ENCODE results near the gene ZBTB7C. TPM values are rescaled to one million over a fixed set of nuclear protein-coding genes. Genes with fewer than 3 reads are reported as not detected.

ZBTB7C gene
- total and polyA plus RNA-seq, 2 of the 8 experiments (the other 6 are each of a cell fraction or from before 2014, with no cell fraction given): 0.15 to 0.45 TPM

- FAIRE-seq: no peak
- H3K56ac ChIP-seq (replicated peaks; ENCODE audit: insufficient read length, low read depth, low read length): no peak overlapping the region
- no peak for TF ChIP-seq HDAC6 (IDR thresholded peaks at IDR 0.05; ENCODE audit: low read depth, low read length)
- TF ChIP-seq MAFK (IDR thresholded peaks at IDR 0.05; ENCODE audit: low read depth, low read length): no peak
Observed at GRCh38 chr18:48061781-48062570, 347.2 kb downstream of the ZBTB7C start.

More at GRCh38 chr18:48061781-48062570, 347.2 kb downstream of the ZBTB7C start:
- no peak overlapping the region for H3K4me3 ChIP-seq (ENCODE audit: extremely low read depth in 1 of 4, insufficient read depth in 2 of 4, low read depth in 3 of 4, low read length in 4 of 4)
- H2BK20ac ChIP-seq (ENCODE audit: low read length): no peak overlapping the region
- no peak overlapping the region for H3K23ac ChIP-seq (ENCODE audit: insufficient read length)
- no peak overlapping the region for H3K4me2 ChIP-seq (ENCODE audit: insufficient read depth in 1 of 2, low read depth in 2 of 2, low read length in 2 of 2)
- no peaks in the 10 kb centered on the region for H4K20me1 ChIP-seq (replicated peaks in 1 of 2; ENCODE audit: control insufficient read depth in 1 of 2, insufficient read depth in 2 of 2, low read length in 2 of 2)
- no peak overlapping the region for H3K27ac ChIP-seq (ENCODE audit: low read depth, low read length)
- H4K5ac ChIP-seq (ENCODE audit: insufficient read length, low read depth, low read length): no peak overlapping the region
- no peak overlapping the region for H3K9ac ChIP-seq (replicated peaks in 1 of 4; ENCODE audit: extremely low read depth in 1 of 4, low read depth in 3 of 4, low read length in 3 of 4)
- CTCF ChIA-PET (ENCODE audit: partially characterized antibody): interaction anchor here (0.6 to 3.2 kb wide), 7 partner anchors 18 to 169 kb away, joined by 3 to 13 read pairs (median 3); no protein-coding TSS in a partner anchor
- no peak overlapping the region for H2AFZ ChIP-seq (ENCODE audit: low read length)
- no peaks in the 10 kb centered on the region for H3K79me2 ChIP-seq (ENCODE audit: control insufficient read depth in 1 of 2, insufficient read depth in 2 of 2, low read length in 2 of 2)
- no peaks in the 10 kb centered on the region; a peak in 2 of 7 replicates for H3K27me3 ChIP-seq (replicated peaks in 1 of 4; ENCODE audit: control insufficient read depth in 3 of 4, extremely low read depth in 1 of 4, insufficient read depth in 3 of 4, low read length in 3 of 4)
- H3K4ac ChIP-seq (replicated peaks; ENCODE audit: insufficient read length, low read depth, low read length): no peak overlapping the region
- no peak overlapping the region for H2BK120ac ChIP-seq (replicated peaks; ENCODE audit: low read depth, low read length)
- H3K14ac ChIP-seq (ENCODE audit: insufficient read length): no peak overlapping the region
- no peaks in the 10 kb centered on the region for H3K23me2 ChIP-seq (ENCODE audit: low read depth, low read length)
- no peak overlapping the region for H3K18ac ChIP-seq (ENCODE audit: extremely low read depth, low read length)
- no peaks in the 10 kb centered on the region for H3K9me3 ChIP-seq (ENCODE audit: insufficient read depth in 2 of 2, low read depth in 1 of 2, low read length in 1 of 2)
- H2BK12ac ChIP-seq (ENCODE audit: low read depth, low read length): no peak overlapping the region
- H4K91ac ChIP-seq (replicated peaks; ENCODE audit: insufficient read length, low read length): no peak overlapping the region
- H3K4me1 ChIP-seq (replicated peaks in 1 of 4; ENCODE audit: control insufficient read depth in 3 of 4, insufficient read depth in 4 of 4, low read length in 3 of 4): peaks cover 3 to 11% (median 9%) of the 10 kb centered on the region in 4 experiments
- H4K8ac ChIP-seq (ENCODE audit: extremely low read depth, insufficient read depth, low read length): no peak overlapping the region
- POLR2A ChIA-PET (ENCODE audit: partially characterized antibody): no interaction called here
- no peaks in the 10 kb centered on the region for H3K36me3 ChIP-seq (ENCODE audit: control insufficient read depth in 2 of 4, insufficient read depth in 4 of 4, low read length in 3 of 4)
- no peak for DNase-seq (ENCODE audit: low read depth in 1 of 2, low spot score in 2 of 2)
- 89% methylated on average over 7 of the region's 7 CpGs; no CpG with 5 or more reads in 1 of the 2 experiments for WGBS, 2 experiments (ENCODE audit: extremely low coverage in 1 of 2, insufficient coverage in 1 of 2, insufficient read length in 1 of 2, insufficient replicate concordance in 2 of 2, low coverage in 1 of 2, low lambda C conversion rate in 2 of 2, missing lambda C conversion rate in 1 of 2)
- H3K79me1 ChIP-seq (ENCODE audit: low read depth, low read length): no peaks in the 10 kb centered on the region
- H2BK15ac ChIP-seq (ENCODE audit: low read length): no peak overlapping the region
- H2AK5ac ChIP-seq (ENCODE audit: low read depth, low read length): no peak overlapping the region
- H2BK5ac ChIP-seq (ENCODE audit: low read depth, low read length): no peak overlapping the region
